ENCODE data around the gene AOPEP.

DNA sequence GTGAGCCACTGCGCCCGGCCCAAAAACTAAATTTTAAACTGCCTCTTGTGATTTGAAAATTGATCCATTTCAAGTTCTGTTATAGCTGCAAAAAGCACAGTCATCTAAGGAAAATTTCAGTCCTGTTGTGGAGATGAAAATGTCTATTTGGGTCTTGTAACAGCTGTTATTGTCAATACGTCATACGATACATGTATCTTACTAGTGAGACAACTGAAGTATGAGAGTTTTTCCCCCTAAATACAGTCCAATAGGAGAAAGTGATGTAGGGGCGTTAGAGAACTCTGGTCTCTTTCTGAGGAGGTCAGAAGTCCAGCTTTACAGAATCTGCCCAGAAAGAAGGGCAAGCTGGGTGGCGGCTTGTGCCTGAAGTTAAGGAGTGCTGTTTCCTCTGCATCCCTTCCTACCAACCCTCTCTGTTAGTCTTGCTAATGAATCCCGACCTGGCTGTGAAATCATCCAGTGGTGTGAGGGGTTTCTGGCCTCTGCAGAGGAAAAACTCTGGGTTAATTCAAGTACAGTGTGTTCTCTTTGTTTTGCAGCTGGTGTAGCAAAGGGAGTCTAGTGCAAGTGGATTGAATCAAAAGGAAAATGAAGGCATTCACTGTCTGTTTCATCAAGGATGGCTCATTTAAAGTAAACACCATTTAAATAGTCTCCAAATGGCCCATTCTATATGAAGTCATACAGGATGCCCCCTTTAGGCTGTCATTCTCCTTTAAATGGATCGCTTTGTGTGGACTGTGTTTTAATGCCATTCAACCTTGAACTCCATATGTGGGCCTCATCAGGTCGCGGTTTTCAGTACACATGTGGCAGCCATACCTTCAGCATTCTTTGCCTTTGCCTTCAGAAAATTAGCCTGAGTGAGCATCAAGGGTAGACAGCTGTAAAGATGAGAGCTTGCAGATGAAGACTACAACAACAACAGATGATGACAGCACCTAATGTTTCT lies 59.0 kb downstream of the AOPEP start:
- no peak for TF ChIP-seq CTCF (IDR thresholded peaks at IDR 0.05)
- no peak for TF ChIP-seq POLR2A (IDR thresholded peaks at IDR 0.05)
